ENCODE results near the gene CDC25C.

CDC25C gene

DNA sequence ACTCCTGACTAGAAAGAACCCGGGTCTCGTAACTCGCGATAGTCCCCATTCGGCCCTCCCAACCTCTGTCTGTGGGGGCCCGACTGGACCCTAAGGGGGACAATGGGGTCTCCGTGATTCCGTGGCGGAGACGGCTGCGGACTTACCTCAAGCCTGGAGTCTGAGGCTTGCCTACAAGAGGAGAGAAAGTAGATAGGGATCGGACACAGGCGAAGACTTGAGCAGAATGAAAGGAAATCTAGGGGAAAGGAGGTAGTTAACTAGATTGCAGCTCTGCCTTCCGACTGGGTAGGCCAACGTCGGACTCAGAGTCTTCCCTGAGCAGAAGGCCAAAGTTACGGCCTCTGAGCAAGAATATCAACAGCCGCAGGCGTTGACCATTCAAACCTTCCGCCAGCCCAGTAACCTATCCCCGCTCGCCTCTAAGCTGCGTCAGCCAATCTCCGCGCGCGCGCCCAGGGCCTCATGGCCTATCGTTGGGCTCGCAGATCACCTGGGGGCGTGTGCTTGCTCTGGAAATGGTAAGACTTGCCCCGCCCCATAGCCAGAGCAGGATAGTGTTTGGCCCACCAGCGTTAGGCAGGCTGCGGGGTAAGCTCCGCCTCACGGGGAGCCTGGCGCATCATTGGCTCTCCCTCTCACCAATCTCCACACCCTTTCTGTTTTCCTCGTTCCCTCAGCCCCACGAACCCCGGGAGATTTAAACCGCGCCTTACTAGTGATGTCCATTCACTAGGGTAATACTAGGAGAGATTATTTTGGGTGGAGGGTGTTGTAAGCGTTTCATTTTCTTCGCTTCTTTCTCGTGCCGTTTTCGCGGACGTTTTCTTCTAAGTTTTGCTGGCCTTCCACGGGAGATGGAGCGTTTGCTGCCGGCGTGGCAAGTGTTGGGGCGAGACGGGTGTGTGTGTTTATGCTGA lies at the start of gene CDC25C:
TSS of gene CDC25C (minus strand) at position 356 of the 920 bp plus-strand sequence. CDS start 624 bp downstream, outside the sequence.
- peak; percentile 99 for DNase-seq

DNA sequence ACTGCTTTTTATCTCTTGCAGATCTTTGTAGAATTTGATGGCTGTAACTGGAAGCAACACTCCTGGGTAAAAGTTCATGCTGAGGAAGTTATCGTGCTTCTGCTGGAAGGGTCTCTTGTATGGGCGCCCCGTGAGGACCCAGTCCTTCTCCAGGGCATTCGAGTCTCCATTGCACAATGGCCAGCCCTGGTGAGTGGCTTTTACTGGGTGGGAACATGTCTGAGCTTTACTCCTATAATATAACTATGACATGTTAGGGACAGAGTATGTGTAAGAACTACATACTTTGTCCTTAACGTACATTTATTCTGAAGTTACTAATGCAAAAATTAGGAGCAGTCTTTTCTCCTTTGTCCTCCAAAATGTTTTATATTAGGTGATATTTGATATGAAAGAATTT lies 41.0 kb upstream of the CDC25C start:
- no peak for DNase-seq

DNA sequence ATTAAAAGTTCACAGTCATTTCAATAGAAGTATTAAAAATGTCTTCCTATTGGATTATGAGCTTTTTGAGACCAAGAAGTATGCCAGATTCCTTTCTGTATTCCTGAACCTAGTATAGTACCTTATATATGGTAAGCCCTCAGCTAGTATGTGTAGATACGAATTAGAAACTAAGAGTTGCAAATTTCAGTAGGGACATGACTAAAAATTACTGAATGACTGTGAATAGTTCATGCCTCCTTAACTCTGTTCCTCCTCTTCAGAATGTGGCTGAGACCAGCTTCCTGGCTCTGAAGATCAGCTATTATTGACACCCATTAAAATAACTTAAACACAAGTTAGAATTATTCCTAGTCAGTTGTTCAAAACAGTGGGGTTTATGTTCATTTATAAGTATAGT lies 40.6 kb upstream of the CDC25C start:
- DNase-seq: no peak

DNA sequence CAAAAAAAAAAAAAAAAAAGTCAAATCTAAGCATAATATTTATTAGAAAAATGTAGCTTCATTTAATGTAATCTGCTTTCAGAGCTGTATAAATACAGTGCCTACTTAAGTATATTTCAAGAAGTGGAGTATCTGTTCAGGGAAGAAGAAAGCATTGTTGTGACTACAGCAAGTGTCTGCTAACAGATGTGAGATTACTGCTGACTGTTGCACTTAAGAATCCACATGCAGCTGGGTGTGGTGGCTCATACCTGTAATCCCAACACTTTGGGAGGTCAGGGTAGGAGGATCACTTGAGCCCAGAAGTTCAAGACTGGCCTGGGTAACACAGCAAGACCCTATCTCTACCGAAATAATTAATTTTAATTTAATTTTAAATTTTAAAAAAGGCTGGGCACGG lies 39.9 kb upstream of the CDC25C start:
- no peak for DNase-seq

DNA sequence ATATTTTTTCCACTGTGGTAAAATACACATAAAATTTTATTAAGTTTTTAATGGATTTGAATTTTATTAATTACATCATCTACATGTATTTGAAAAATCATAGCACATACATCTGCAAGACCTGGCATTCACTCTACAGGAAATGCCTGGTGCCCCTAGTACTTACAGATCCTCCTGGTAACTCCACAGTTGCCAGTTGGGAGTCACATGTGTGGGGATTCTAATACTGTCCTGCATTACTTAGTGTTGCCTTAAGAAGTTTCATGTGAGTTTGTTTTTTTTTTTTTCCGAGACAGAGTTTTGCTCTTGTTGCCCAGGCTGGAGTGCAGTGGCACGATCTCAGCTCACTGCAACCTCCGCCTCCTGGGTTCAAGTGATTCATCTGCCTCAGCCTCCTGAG lies 38.9 kb upstream of the CDC25C start:
- no peak for DNase-seq

DNA sequence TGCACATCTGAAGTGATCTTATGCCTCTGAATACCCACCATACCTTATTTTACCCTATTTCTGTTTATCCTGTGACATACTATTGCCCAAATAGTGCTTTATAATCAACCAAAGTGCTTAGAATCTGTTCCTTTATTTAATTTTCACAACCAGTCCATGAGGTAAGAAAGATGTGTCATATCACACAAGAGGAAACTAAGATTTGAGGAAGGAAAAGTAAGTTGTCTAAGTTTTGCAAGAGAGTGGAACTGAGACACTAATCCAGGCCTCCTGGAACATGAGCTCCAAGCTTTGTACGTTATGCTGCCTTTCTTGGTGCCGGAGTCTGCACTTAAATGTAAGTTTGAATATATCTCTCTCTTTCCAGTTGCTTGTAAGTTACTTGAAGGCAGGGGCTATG lies 38.1 kb upstream of the CDC25C start:
- no peak for DNase-seq

DNA sequence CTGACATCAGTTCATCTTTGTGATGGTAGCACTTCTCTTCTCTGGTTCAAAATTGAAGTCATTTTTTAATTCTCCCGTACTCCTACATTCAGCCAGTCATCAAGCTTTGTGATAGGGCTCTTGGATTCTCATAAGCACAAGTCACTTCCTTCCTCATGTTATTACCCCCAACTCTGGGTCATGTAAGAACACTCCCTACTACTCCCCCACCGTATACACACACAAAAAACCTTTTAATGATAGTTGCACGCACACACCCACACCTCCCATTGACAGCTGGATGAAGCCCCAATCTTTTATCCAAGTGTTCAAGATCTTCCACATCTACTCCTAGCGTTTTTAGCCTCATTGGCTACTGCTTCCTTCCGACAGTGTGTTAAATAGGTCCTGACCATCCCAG lies 37.7 kb upstream of the CDC25C start:
- DNase-seq: no peak

DNA sequence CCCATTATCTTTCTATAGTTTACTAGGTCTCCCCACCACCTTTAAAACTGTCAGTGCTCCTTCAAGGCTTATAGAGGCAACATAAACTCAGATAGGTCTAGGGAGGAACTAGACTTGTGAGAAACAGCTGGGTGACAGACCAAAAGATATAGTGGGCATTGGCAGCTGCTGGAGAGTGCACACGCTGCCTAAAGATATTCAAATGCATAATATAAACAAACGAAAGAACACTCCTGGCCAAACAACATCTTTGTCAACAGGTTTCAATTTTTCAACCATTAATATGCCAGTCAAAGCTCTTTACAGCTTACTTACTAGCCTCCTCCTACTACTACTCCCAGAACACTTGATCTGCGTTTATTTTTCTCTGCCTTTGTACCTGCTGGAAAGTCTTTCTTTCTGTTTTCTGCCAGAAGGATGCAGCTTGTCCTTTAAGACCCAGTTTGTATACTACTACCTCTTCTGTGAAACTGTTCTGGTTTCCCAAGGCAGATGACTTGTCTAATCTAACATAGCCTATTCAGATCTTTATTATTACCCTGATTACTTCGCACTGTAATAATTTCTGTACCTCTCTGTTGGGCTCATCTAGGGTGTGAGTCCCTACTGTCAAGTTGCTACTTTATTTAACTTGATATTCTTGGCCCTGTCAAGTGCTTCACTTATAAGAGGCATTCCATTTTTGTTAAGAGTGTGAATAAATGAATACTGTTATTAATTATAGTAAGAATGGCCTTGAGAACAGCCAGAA lies 35.2 kb upstream of the CDC25C start:
- DNase-seq: no peak

DNA sequence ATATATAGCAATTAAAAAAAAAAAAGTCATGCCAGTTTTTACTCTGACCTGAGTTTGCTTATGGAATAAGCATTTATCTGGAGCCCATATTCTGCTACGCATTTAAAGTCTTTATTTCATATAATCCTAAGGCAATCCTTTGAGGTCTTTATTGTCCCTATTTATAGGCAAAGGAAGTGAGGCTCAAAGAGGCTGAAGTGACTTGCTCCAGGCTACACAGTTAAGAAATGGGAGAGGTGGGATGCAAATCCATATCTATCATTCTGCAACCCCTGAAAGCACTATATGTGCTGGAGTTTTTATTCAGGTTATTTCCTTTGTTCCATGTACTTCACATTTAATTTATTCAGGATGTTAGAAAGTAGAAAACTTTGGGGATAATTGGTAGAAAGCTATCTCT lies 33.0 kb upstream of the CDC25C start:
- DNase-seq: no peak

DNA sequence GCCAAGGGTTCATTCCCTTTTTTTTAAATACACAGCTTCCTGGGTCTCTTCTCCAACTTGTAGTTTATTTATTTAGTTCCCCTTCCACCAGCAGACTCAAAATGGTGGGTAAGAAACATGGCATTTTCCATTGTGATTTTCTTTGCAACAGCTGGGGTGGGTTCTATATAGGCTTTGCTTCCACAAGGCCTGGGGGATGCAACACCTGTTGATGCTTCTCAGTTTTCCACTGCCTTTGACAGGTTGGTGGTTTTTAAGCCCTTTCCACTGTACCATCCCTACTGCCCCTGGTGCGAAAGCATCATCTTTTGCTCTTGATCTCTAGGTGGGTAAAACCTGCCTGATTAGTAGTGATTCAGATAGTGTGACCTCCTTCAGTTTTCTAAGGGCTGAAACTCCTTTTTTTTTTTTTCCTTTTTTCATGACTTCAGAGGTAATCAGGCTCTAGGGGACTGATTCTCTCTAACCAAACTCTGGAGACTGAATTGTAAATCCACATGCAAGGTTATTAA lies 29.4 kb upstream of the CDC25C start:
- DNase-seq: no peak

DNA sequence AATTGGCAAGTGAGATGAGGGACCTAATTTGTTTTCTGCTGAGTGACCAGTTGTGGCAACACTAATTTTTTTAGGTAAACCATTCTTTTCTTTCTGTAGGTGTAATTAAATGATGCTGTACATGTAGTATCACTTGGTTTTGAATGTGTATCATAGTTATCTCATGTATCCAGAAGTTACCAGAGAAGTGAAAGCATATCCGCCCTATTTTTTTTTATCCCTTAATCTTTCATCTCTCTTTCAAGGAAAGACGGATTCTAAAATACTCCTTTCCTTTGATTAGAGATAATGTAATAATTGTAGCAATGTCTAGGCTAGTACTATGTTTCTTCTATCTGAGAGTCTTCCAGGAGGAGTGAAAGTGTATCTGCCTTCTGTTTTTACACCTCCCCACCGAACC lies 28.0 kb upstream of the CDC25C start:
- no peak for DNase-seq

DNA sequence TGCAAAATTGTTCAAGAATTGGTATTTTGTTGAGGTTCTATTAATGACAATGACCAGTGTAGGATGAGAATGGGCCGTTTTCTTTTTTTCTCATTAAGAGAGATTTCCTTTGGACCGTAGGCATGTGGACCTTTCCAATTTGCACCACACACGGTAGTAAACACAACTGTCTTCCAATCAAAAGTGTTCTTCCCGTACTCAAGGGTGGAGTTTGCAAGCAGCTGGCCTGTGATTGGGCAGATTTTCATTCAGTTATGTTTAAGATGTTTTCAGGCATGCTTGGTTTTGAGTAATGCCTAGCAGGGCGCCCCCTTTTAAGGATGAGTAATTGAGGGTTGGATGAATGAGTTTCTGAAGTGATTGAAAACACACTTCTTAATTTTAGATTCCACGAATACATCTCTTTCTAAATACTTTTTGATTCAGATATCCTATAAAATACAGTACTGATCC lies 23.3 kb upstream of the CDC25C start:
- DNase-seq: peak; percentile 64

DNA sequence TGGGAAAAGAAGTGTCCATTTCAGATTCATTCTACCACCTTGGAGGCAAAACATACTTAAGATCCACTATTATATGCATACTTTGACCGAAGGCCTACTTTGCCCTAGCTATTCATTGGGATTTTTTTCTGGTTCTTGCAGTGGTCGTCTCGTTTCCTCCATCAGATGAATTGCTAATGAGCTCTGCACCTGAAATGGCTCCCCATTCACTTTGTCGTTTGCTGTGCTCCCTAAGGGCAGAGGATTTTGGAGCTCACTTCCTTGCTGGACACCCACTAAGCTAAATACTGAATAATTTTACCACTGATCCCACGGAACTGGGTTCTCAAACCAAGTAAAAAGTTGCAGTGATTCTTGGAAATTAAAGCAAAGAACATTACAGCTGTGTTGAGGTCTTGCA lies 22.8 kb upstream of the CDC25C start:
- DNase-seq: no peak

DNA sequence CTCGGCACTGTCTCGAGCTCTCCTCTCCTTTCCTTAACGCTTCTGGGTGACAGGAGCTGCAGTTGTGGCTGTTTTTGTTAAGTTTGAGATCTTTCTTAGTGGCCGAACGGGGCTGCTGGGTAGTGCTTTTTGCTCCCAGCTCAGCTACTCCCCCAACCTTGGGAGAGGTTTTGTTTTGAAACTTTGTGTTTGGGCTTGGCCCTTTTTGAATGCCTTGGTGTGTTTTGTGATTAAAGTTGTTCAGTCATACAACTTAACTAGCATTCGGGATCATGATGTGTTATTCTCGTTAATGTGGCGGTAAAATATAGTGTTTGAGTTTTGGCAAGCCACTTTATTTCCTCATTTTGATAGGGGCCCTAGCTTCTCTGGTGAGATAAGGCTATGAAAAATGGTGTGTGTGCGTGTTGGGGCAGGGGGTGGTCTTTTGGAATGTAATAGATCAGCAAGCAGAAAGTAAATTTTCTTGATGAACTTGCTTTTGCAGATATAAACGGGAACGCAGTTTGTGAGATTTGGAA lies 22.0 kb upstream of the CDC25C start:
- DNase-seq: no peak

DNA sequence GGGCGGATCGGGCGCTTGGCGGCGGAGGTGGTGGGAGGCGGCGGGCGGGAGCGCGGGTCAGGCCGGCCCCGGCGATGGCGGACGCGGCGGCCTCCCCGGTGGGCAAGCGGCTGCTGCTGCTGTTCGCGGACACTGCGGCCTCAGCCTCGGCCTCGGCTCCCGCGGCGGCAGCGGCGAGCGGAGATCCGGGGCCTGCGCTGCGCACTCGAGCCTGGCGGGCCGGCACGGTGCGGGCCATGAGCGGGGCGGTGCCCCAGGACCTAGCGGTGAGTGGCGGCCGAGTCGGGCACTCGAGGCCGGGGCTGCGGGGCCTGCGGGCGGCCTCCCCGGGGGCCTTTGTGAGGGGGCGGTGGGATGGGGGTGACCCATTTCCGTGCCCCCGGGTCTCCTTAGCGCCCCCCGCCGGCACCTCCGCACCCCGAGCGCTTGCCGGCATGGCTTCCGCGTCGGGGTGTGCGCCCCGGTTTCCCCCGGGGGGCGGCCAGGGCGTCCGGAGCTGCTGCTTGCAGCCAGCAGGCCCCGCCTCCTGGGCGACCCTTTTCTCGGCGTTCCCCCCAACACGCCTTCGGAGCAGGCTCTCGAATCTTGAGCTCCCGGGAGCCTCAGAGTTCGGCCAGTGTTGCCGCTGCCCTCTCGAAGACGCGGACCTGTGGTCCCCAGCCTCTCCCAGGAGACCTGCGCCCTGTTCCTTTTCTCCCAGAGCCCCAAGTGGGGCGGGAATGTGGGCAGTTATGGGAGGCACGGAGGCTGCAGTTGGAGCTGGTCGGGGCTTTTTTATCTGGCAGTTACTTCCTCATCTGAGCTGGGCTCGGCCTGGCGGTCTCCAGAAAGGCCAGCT lies 21.3 kb upstream of the CDC25C start:
- DNase-seq: peak; percentile 80

DNA sequence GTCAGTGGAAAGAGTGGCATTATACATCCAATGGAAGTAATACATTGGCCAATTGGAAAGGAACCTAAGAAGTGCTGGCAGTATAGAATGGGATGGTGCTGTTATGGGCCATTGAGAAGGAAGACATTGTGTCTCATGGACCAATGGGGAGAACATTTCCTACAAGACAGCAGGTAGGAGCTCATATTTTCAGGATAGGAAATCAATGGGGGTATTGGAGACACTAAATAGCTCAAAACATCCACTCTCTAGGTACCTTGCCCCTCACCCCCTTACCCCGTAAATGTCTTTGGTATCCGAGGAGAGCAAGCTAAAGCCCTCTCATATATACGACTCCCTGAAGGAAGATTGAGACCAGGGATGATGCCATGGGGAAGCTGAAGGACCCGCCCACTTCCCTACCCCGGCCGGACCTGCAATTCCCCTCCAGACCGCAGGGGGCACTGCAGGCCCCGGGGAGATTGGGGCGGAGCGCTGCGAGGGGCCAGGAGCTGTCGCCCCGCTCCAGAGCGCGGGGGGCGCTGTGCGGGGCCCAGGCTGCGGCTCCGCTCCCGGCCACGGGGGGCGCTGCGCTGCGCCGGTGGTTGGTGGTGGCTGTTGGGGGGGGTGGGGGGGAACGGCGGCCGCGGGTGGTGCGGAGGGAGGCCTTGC lies 20.6 kb upstream of the CDC25C start, which contains the start of gene KDM3B:
TSS of gene KDM3B (plus strand) at position 615 of the 651 bp plus-strand sequence. CDS start 111 bp downstream, outside the sequence.
- peak; percentile 88 for DNase-seq

DNA sequence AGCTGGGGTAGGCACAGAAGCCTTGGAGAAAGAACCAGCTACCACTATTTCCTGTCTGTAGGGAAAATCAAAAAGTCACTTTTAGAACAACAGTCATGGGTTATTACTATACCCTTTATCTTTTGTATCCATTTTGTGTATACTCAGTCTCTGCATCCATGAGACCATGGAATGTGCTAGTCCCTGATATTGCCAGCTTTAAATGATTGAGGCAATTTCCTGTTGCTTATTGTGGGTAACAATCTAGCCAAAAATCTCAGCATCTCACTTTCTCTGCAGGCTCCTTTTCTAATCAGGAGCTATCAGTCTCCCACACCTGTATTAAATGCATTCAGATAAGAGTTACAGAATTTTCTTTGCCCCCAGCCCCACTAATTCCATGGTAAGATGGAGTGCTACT lies 19.9 kb upstream of the CDC25C start:
- DNase-seq: no peak

DNA sequence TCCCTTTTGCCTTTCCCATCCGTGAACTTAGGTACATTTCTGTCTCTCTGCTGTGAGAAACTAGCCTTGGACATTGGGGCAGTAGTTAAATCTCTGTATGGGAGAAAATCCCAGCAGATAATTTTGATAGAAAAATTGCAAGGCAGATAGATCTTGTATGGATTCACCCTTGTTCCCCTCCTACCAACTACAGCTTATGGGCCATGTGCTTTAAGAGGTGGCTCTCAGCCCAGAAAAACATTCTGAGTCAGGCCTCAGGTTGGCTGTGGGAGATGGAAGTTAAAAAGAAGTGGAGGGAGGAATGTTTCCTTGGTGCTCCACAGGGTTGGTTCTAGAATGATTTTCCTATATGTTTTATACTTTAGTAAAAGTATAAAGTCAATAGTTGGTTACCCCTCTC lies 19.5 kb upstream of the CDC25C start:
- no peak for DNase-seq

DNA sequence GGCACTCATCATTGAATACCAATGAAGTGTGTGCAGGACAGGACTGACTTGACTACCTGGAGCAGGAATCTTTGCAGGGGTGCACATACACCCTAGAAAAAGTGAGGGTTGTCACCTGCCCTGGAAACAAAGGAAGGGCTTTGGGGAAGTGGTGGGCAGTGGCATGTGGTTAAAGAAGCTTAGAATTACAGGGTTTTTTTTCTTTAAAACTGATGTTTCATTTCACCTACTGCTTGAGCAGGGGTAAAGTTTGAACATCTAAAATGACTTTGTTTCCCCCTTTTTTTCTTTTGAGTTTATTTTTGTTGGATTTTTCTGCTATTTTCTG lies 18.9 kb upstream of the CDC25C start:
- DNase-seq: no peak

DNA sequence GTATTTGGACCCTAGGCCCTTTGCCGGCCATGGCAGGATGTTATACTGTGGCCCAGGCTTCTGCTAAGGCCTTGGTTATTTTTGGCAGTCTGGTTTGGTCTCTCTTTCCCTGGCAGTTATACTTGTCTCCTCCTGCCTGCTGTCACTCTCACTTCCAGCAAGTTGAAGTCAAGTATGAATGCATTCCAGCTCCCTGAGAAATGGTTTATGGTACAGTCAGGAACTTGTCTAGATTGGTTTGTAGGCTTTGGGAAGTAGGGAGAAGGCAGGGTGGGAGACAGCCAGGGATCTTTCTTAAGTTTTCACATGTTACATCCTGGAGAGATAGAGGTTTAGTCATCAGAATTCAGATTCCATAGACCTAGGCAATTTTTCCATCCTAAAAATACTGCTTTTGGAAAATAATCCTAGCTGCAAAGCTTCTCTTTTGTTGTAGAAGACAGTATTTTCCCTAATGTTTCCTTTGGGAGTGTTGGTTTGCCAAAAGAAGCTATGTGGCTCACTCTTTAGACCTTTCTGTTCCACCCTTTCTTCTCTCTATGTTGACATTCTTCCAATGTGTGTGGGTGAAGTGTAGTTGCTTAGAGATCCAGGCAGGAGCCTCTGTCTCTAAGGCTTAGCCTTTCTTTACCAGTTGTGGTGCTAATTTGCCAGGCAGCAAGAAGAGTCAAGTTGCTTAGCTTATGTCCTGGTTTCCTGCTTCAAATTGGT lies 18.4 kb upstream of the CDC25C start:
- no peak for DNase-seq

DNA sequence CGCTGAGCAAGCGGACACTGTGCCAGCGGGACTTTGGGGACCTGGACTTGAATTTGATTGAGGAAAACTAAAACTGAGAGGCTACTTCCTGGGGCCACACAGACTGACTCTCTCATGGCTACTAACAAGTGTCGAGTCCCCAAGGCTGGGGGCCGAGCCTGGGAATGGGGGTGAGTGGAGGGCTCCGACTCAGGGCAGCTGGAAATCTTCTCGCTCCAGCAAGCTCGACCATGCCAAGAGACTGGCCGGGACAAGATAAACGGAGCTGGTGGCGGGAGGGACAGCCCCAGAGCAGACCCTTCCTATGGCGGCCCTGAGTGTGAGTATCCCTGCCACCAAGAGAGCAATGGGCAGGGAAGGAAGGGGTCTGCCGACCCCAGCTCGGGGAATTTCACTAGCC lies 15.3 kb upstream of the CDC25C start:
- no peak for DNase-seq
